ENCODE measurements around the gene LEMD2. TPM values are rescaled to one million over a fixed set of nuclear protein-coding genes. Genes with fewer than 3 reads are reported as not detected.

LEMD2 gene
- total RNA-seq, 1 donor: 47.4 TPM

DNA sequence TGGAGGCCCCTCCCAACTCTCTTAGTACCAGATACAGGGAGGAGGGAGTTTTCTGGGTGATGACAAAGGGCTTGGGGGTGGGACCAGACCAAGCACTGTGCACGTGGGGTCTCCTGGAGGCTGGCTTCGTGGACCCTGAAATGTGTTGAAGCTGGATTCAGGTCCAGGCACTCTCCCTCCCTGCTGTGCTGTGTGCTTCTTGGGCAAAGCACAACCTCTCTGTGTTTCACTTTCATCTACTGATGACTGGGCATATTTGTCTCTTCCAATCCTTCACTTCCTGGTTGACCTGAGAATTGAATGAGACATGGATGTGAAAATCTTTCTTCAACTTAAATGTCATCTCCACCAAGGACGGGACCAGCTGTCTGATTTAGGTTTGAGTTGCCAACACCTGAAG, 29.4 kb upstream of the LEMD2 start:
- peak; percentile 31 for DNase-seq (ENCODE audit: insufficient read length, low spot score, missing footprints)
- peaks cover 16% of the 10 kb centered on the region for H3K27me3 ChIP-seq (ENCODE audit: insufficient read depth, low read length)
- TF ChIP-seq, protein P1, sequence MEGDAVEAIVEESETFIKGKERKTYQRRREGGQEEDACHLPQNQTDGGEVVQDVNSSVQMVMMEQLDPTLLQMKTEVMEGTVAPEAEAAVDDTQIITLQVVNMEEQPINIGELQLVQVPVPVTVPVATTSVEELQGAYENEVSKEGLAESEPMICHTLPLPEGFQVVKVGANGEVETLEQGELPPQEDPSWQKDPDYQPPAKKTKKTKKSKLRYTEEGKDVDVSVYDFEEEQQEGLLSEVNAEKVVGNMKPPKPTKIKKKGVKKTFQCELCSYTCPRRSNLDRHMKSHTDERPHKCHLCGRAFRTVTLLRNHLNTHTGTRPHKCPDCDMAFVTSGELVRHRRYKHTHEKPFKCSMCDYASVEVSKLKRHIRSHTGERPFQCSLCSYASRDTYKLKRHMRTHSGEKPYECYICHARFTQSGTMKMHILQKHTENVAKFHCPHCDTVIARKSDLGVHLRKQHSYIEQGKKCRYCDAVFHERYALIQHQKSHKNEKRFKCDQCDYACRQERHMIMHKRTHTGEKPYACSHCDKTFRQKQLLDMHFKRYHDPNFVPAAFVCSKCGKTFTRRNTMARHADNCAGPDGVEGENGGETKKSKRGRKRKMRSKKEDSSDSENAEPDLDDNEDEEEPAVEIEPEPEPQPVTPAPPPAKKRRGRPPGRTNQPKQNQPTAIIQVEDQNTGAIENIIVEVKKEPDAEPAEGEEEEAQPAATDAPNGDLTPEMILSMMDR (IDR thresholded peaks at IDR 0.05; ENCODE audit: extremely low read depth, low read depth, low read length): no peak
- H2AFZ ChIP-seq (ENCODE audit: low read length): no peak overlapping the region
- no peaks in the 10 kb centered on the region for H3K4me1 ChIP-seq (ENCODE audit: insufficient read depth, low read length)
- H3K4me2 ChIP-seq (ENCODE audit: insufficient read depth, low read length): no peak overlapping the region
- H3K36me3 ChIP-seq (ENCODE audit: insufficient read depth, low read length): no peaks in the 10 kb centered on the region
- no peak overlapping the region for H3K27ac ChIP-seq (ENCODE audit: low read depth, low read length)
- H3K4me3 ChIP-seq (ENCODE audit: insufficient read depth, low read length): no peak overlapping the region
- H3K79me2 ChIP-seq (ENCODE audit: insufficient read depth, low read length): no peaks in the 10 kb centered on the region
- H4K20me1 ChIP-seq (ENCODE audit: insufficient read depth, low read length): no peaks in the 10 kb centered on the region
- no peaks in the 10 kb centered on the region for H3K9me3 ChIP-seq (ENCODE audit: low read depth, low read length)

GRCh38 chr6:33817489-33817888, 28.6 kb upstream of the LEMD2 start:
- Histone ChIP-seq H3K27ac (ENCODE audit: low read depth, low read length) (no peak overlapping the region), H2AFZ (ENCODE audit: low read length) (no peak overlapping the region), H3K9me3 (ENCODE audit: low read depth, low read length) (no peaks in the 10 kb centered on the region), H3K4me1 (ENCODE audit: insufficient read depth, low read length) (no peaks in the 10 kb centered on the region), H3K4me2 (ENCODE audit: insufficient read depth, low read length) (no peak overlapping the region), H3K4me3 (ENCODE audit: insufficient read depth, low read length) (no peak overlapping the region), H3K79me2 (ENCODE audit: insufficient read depth, low read length) (no peaks in the 10 kb centered on the region), H3K36me3 (ENCODE audit: insufficient read depth, low read length) (no peaks in the 10 kb centered on the region), H4K20me1 (ENCODE audit: insufficient read depth, low read length) (no peaks in the 10 kb centered on the region), H3K27me3 (ENCODE audit: insufficient read depth, low read length) (peaks cover 16% of the 10 kb centered on the region)
- TF ChIP-seq, protein P1 (IDR thresholded peaks at IDR 0.05; ENCODE audit: extremely low read depth, low read depth, low read length): no peak
- DNase-seq (ENCODE audit: insufficient read length, low spot score, missing footprints): peak; percentile 13

DNA sequence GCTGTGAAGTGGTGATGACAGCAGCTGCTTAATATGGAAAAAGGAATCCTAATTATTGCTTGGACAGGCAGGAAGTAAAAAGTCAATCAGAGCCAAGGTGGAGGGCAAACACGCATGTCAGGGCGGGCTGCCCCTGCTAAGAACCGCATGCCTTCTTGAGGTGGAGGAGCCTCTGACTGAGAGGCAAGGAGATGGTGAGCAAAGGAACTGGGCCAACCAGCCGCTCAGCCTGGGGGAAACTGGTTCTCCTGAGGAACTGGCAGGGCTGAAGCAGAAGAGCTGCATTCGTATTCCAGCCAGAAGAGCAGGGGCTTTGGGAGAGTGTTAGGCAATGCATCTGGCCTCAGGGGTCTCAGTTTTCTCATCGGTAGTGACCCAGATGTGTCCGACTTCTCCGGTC, 28.0 kb upstream of the LEMD2 start:
- Histone ChIP-seq H2AFZ (ENCODE audit: low read length) (no peak overlapping the region), H4K20me1 (ENCODE audit: insufficient read depth, low read length) (no peaks in the 10 kb centered on the region), H3K27me3 (ENCODE audit: insufficient read depth, low read length) (peaks cover 18% of the 10 kb centered on the region), H3K27ac (ENCODE audit: low read depth, low read length) (no peak overlapping the region), H3K9me3 (ENCODE audit: low read depth, low read length) (no peaks in the 10 kb centered on the region), H3K36me3 (ENCODE audit: insufficient read depth, low read length) (no peaks in the 10 kb centered on the region), H3K79me2 (ENCODE audit: insufficient read depth, low read length) (no peaks in the 10 kb centered on the region), H3K4me3 (ENCODE audit: insufficient read depth, low read length) (no peak overlapping the region), H3K4me1 (ENCODE audit: insufficient read depth, low read length) (no peaks in the 10 kb centered on the region), H3K4me2 (ENCODE audit: insufficient read depth, low read length) (no peak overlapping the region)
- peak; percentile 31 for DNase-seq (ENCODE audit: insufficient read length, low spot score, missing footprints)
- TF ChIP-seq, protein P1 (IDR thresholded peaks at IDR 0.05; ENCODE audit: extremely low read depth, low read depth, low read length): no peak

DNA sequence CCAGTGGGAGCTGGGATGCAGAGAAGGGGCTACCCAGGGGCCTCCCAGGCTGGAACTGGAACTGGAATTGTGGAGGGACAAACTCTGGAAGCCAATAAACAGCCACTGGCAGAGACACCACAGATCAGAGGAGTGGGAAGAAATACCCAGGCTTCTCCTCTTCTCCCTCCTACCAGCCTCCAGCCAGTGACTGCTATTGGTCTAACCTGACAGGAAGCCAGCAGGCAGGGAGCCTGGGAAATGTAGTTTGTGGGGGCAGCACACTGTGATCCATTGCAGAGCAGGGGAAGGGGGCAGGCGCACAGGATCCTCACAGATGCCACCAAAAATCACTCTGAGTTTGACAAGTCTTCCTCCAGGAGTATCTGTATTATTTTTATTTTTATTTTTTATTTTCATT, 26.9 kb upstream of the LEMD2 start:
- Histone ChIP-seq H3K79me2 (ENCODE audit: insufficient read depth, low read length) (no peaks in the 10 kb centered on the region), H3K4me1 (ENCODE audit: insufficient read depth, low read length) (no peaks in the 10 kb centered on the region), H3K36me3 (ENCODE audit: insufficient read depth, low read length) (no peaks in the 10 kb centered on the region), H3K4me2 (ENCODE audit: insufficient read depth, low read length) (no peak overlapping the region), H3K27me3 (ENCODE audit: insufficient read depth, low read length) (peaks cover 25% of the 10 kb centered on the region), H2AFZ (ENCODE audit: low read length) (no peak overlapping the region), H4K20me1 (ENCODE audit: insufficient read depth, low read length) (no peaks in the 10 kb centered on the region), H3K4me3 (ENCODE audit: insufficient read depth, low read length) (no peak overlapping the region), H3K9me3 (ENCODE audit: low read depth, low read length) (no peaks in the 10 kb centered on the region), H3K27ac (ENCODE audit: low read depth, low read length) (no peak overlapping the region)
- TF ChIP-seq, protein P1 (IDR thresholded peaks at IDR 0.05; ENCODE audit: extremely low read depth, low read depth, low read length): no peak
- DNase-seq (ENCODE audit: insufficient read length, low spot score, missing footprints): peak; percentile 76

Data from osteoblast (primary cell).